ENCODE data around the gene HS3ST2. TPM values are rescaled to one million over a fixed set of nuclear protein-coding genes. Genes with fewer than 3 reads are reported as not detected.

The HS3ST2 gene
- total RNA-seq, result not detected in 3 replicates
- long read RNA-seq, result 0 reads

DNA sequence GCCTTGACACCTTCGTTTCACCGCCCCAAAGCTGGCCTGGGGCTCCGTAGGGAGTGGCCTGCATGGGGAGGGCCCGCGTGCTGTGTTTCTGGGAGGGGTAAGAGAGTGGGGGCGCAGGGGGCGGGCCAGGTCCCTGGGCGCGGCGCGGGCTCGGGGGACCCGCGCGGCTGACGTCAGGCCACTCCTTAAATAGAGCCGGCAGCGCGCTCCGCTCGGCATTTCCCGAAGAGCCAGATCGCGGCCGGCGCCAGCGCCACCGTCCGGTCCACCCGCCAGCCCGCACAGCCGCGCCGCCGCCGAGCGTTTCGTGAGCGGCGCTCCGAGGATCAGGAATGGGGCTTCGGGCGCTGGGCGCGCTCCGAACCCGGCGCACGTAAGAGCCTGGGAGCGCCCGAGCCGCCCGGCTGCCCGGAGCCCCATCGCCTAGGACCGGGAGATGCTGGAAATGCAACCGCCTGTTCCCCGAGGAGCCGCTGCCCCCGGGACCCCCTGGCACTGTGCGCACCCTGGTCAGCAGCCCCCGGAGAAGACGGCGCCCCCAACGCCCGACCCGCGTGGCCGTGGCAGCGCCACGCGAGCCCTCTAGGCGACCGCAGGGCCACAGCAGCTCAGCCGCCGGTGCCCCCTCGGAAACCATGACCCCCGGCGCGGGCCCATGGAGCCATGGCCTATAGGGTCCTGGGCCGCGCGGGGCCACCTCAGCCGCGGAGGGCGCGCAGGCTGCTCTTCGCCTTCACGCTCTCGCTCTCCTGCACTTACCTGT is at the start of gene HS3ST2:
Gene HS3ST2 (plus strand): TSS at position 215 of the 763 bp plus-strand sequence. CDS start 449 bp downstream, at position 664.
- Mint-ChIP-seq H3K27ac (ENCODE audit: unreplicated experiment) (no peak within 1 kb of the TSS), H3K4me1 (ENCODE audit: low read depth) (peaks cover 8% of the 10 kb centered on the region), H3K4me3 (ENCODE audit: unreplicated experiment) (peak within 1 kb of the TSS; percentile 59), H3K27me3 (ENCODE audit: low read depth) (peaks cover 42% of the 10 kb centered on the region), H3K36me3 (ENCODE audit: low read depth) (no peaks in the 10 kb centered on the region), H3K9me3 (ENCODE audit: low read depth) (no peaks in the 10 kb centered on the region)
- TF ChIP-seq, protein P1, sequence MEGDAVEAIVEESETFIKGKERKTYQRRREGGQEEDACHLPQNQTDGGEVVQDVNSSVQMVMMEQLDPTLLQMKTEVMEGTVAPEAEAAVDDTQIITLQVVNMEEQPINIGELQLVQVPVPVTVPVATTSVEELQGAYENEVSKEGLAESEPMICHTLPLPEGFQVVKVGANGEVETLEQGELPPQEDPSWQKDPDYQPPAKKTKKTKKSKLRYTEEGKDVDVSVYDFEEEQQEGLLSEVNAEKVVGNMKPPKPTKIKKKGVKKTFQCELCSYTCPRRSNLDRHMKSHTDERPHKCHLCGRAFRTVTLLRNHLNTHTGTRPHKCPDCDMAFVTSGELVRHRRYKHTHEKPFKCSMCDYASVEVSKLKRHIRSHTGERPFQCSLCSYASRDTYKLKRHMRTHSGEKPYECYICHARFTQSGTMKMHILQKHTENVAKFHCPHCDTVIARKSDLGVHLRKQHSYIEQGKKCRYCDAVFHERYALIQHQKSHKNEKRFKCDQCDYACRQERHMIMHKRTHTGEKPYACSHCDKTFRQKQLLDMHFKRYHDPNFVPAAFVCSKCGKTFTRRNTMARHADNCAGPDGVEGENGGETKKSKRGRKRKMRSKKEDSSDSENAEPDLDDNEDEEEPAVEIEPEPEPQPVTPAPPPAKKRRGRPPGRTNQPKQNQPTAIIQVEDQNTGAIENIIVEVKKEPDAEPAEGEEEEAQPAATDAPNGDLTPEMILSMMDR (IDR thresholded peaks at IDR 0.05), result peak; percentile 51
- DNase-seq (ENCODE audit: low spot score), result no peak

DNA sequence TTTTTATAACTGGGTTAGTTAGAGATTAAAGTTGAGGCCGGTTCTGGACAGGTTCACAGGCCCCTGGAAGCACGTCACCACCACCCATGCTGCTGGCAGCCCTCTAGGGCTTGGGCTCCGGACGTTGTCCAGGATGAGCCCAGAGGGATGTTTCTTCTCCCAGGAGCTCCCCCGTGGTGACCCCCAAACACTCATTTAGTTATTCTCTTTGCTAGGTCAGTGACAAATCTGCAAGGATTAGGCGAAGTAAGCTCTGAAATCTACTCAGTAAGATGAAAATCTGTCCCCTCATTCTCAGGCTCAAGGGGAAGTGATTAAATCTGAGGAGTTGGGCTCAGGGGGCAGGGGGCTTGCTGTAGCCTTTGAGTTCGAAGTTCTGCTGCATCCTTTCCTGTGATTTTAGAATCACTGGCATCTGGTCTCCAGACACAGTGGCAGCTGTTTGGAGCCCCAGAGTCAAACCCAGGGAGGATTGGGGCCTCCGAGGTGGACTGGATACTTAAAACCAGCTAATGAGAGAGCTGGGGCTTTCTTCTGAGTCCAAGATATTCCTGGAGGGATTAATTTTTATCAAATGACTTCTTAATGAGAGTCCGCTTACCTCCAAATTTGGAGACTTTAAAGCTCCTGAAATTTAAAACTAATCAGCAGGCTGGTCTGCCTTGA is 49.2 kb upstream of the HS3ST2 start:
- Mint-ChIP-seq H3K4me3 (ENCODE audit: unreplicated experiment) (no peak overlapping the region), H3K27ac (ENCODE audit: unreplicated experiment) (no peak overlapping the region), H3K36me3 (ENCODE audit: low read depth) (no peaks in the 10 kb centered on the region), H3K27me3 (ENCODE audit: low read depth) (no peaks in the 10 kb centered on the region), H3K9me3 (ENCODE audit: low read depth) (no peaks in the 10 kb centered on the region), H3K4me1 (ENCODE audit: low read depth) (no peaks in the 10 kb centered on the region)
- TF ChIP-seq, protein P1 (IDR thresholded peaks at IDR 0.05), result no peak
- DNase-seq (ENCODE audit: low spot score), result no peak

DNA sequence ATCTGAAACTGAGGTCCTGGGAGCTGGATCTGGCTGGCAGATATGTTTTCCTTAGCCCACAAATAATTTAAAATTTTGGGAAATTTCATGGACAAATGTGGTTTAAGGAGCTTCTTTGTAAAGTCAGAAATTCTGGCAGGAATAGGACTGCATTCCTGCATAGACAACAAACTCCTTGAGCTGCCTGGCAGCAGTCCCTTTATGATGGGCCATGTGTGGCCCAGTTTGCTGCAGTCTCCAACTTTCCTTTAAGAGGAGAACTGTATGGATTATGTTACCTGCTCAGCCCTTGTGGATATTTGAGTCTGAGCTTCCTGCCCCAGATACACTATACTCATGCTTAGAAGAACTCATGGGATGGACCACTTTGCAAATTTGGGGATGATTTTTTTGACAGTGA is 48.5 kb upstream of the HS3ST2 start:
- TF ChIP-seq, protein P1 (IDR thresholded peaks at IDR 0.05), result no peak
- H3K9me3 Mint-ChIP-seq (ENCODE audit: low read depth), result no peaks in the 10 kb centered on the region
- no peaks in the 10 kb centered on the region for H3K4me1 Mint-ChIP-seq (ENCODE audit: low read depth)
- no peaks in the 10 kb centered on the region for H3K27me3 Mint-ChIP-seq (ENCODE audit: low read depth)
- no peak for DNase-seq (ENCODE audit: low spot score)
- no peak overlapping the region for H3K27ac Mint-ChIP-seq (ENCODE audit: unreplicated experiment)
- H3K4me3 Mint-ChIP-seq (ENCODE audit: unreplicated experiment), result no peak overlapping the region
- no peaks in the 10 kb centered on the region for H3K36me3 Mint-ChIP-seq (ENCODE audit: low read depth)

DNA sequence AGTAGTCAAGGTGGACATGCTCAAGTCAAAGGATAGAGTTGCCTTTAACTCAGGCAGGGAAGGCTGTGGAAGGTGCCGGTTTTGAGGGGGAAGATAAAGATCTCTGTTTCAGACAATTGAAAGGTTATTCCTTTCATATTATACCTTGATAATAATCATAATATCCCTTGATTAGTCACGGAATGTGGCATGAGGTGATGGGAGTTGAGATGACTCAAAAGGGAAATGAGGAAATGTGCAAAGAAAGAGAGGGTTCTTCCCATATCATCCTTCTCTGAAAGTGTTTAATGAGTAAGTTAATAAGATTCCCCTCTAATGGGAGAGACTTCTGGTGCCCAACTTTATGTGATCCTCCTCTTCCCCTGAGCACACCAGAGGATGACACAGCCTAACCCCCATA is 43.1 kb upstream of the HS3ST2 start:
- H3K27ac Mint-ChIP-seq (ENCODE audit: unreplicated experiment), result no peak overlapping the region
- DNase-seq (ENCODE audit: low spot score), result no peak
- TF ChIP-seq, protein P1 (IDR thresholded peaks at IDR 0.05), result no peak
- peaks cover 2% of the 10 kb centered on the region for H3K27me3 Mint-ChIP-seq (ENCODE audit: low read depth)
- no peaks in the 10 kb centered on the region for H3K9me3 Mint-ChIP-seq (ENCODE audit: low read depth)
- H3K36me3 Mint-ChIP-seq (ENCODE audit: low read depth), result no peaks in the 10 kb centered on the region
- H3K4me1 Mint-ChIP-seq (ENCODE audit: low read depth), result no peaks in the 10 kb centered on the region
- H3K4me3 Mint-ChIP-seq (ENCODE audit: unreplicated experiment), result no peak overlapping the region

DNA sequence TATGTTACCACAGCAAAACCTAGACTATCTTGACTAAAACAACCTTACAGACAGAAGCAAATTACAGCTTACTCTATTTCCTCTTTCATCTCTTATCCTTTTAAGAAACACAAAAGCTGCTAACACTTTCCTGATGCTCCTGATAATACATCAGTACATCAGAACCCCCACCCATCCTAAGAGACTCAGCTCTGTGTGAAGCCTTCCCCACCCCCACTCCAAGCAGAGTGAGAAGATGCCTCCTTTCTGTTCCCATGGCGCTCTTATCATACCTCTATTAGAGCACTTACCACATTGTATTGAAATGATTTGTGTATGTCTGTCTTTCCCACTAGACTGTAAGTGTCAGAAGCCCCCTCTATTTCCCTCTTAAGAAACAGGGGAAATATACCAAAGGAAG is 42.4 kb upstream of the HS3ST2 start:
- no peaks in the 10 kb centered on the region for H3K9me3 Mint-ChIP-seq (ENCODE audit: low read depth)
- H3K36me3 Mint-ChIP-seq (ENCODE audit: low read depth), result no peaks in the 10 kb centered on the region
- H3K27ac Mint-ChIP-seq (ENCODE audit: unreplicated experiment), result no peak overlapping the region
- peaks cover 2% of the 10 kb centered on the region for H3K27me3 Mint-ChIP-seq (ENCODE audit: low read depth)
- TF ChIP-seq, protein P1 (IDR thresholded peaks at IDR 0.05), result no peak
- no peak overlapping the region for H3K4me3 Mint-ChIP-seq (ENCODE audit: unreplicated experiment)
- DNase-seq (ENCODE audit: low spot score), result no peak
- H3K4me1 Mint-ChIP-seq (ENCODE audit: low read depth), result no peaks in the 10 kb centered on the region

Data from chondrocyte (in vitro differentiated cells).